Endothelial cell (in vitro differentiated cells): ENCODE data around the gene AHCYL1. TPM values are rescaled to one million over a fixed set of nuclear protein-coding genes. Genes with fewer than 3 reads are reported as not detected.

Source experiments
- DNase-seq: peaks from one replicate; pipeline ENCODE4 v3.0.0; 2021; ENCODE audit warnings: low spot score
- H3K27ac Mint-ChIP-seq: one replicate; pipeline ENCODE4 v1.8.0; 2021; ENCODE audit warnings: mixed read lengths, inconsistent platforms; ENCODE audit not compliant: unreplicated experiment
- H3K27me3 Mint-ChIP-seq: one replicate; pipeline ENCODE4 v1.8.0; 2021; ENCODE audit warnings: mild to moderate bottlenecking, moderate library complexity, mixed read lengths, inconsistent platforms; ENCODE audit not compliant: unreplicated experiment
- H3K36me3 Mint-ChIP-seq: one replicate; pipeline ENCODE4 v1.8.0; 2021; ENCODE audit warnings: mild to moderate bottlenecking, low read depth, mixed read lengths, inconsistent platforms; ENCODE audit not compliant: unreplicated experiment
- H3K4me1 Mint-ChIP-seq: one replicate; pipeline ENCODE4 v1.8.0; 2021; ENCODE audit warnings: mild to moderate bottlenecking, mixed read lengths, inconsistent platforms; ENCODE audit not compliant: unreplicated experiment
- H3K4me3 Mint-ChIP-seq: one replicate; pipeline ENCODE4 v1.8.0; 2021; ENCODE audit warnings: mild to moderate bottlenecking, mixed read lengths, inconsistent platforms; ENCODE audit not compliant: unreplicated experiment
- H3K9me3 Mint-ChIP-seq: one replicate; pipeline ENCODE4 v1.8.0; 2021; ENCODE audit warnings: mixed read lengths, inconsistent platforms; ENCODE audit not compliant: unreplicated experiment
- total RNA-seq: library from RNA; stranded (reverse); fragmentation: NEBNext Ultra II Directional; extraction: Animal tissue kit (Norgen Biotek cat#: 25700); gene quantifications from one replicate; pipeline ENCODE4 v1.2.1, GENCODE V29; 2021; ENCODE audit not compliant: unreplicated experiment
- TF ChIP-seq, protein P1 (sequence below): fragments of 200-600 bp; sonication (generic); IDR thresholded peaks from one replicate; pipeline ENCODE4 v1.5.0; 2021; ENCODE audit warnings: antibody characterized with exemption; ENCODE audit not compliant: unreplicated experiment

AHCYL1 gene
- total RNA-seq, 1 donor from 2014 or later: 63.7 TPM

DNA sequence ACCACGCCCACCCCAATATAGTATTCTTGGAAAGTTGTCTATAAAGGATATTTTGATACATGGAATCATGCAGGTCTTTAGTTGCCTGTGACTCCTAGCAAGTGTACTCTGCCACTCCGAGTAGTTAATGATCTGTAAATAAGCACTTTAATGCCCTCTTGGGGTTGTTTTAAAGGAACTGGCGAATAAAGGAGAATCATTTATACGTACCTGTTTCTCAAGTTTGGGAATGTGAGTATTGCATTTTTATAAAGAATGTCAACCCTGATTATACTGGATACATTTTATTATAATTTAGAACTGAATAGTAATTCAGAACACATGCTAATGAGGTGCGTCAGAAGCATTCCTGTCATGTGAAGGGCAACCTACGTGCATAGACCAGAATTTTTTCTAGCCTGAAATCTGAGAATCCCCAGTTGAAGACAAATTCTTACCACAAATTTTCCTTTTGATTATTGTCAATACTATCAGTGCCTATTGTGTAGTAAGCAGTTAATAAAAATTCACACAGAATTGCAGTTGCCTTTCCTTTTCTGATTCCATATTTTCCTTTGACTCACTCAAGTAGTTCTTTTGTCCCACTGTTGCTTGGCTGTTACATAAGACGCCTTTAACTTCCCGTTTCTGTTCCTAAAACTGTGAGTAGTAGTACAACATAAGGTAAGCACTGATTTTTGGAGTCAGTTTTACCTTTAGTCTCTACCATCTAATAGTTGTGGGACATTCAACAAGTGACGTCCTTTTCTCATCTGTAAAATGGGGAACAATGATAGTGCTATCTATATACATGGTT is 5.1 kb downstream of the AHCYL1 start:
- H3K36me3 Mint-ChIP-seq: peaks cover 5% of the 10 kb centered on the region
- H3K4me1 Mint-ChIP-seq: peaks cover 20% of the 10 kb centered on the region
- TF ChIP-seq, protein P1, sequence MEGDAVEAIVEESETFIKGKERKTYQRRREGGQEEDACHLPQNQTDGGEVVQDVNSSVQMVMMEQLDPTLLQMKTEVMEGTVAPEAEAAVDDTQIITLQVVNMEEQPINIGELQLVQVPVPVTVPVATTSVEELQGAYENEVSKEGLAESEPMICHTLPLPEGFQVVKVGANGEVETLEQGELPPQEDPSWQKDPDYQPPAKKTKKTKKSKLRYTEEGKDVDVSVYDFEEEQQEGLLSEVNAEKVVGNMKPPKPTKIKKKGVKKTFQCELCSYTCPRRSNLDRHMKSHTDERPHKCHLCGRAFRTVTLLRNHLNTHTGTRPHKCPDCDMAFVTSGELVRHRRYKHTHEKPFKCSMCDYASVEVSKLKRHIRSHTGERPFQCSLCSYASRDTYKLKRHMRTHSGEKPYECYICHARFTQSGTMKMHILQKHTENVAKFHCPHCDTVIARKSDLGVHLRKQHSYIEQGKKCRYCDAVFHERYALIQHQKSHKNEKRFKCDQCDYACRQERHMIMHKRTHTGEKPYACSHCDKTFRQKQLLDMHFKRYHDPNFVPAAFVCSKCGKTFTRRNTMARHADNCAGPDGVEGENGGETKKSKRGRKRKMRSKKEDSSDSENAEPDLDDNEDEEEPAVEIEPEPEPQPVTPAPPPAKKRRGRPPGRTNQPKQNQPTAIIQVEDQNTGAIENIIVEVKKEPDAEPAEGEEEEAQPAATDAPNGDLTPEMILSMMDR: no peak
- H3K27ac Mint-ChIP-seq: no peak overlapping the region
- H3K4me3 Mint-ChIP-seq: peak overlapping the region; percentile 16
- DNase-seq: no peak
- H3K27me3 Mint-ChIP-seq: peaks cover 2% of the 10 kb centered on the region
- no peaks in the 10 kb centered on the region for H3K9me3 Mint-ChIP-seq

DNA sequence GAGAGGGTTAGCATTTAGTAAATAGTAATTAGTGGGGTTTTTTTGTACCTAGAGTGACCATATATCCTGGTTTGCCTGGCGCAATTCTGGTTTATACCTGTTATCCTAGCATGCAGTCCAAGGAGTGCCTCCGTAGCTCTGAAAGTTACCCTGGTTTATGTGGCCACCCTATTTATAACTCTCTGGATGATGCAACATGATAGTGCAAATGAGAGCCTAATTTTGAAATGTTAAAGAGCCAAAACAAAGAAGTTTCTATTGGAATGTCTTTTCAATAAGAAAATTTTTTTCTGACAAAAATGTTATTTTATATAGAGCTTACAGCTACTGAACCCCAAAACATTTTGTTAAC is 5.7 kb downstream of the AHCYL1 start:
- TF ChIP-seq, protein P1: no peak
- H3K27ac Mint-ChIP-seq: no peak overlapping the region
- no peaks in the 10 kb centered on the region for H3K9me3 Mint-ChIP-seq
- peaks cover 18% of the 10 kb centered on the region for H3K4me1 Mint-ChIP-seq
- H3K4me3 Mint-ChIP-seq: peak overlapping the region; percentile 16
- H3K36me3 Mint-ChIP-seq: peaks cover 5% of the 10 kb centered on the region
- no peak for DNase-seq
- H3K27me3 Mint-ChIP-seq: peaks cover 2% of the 10 kb centered on the region

DNA sequence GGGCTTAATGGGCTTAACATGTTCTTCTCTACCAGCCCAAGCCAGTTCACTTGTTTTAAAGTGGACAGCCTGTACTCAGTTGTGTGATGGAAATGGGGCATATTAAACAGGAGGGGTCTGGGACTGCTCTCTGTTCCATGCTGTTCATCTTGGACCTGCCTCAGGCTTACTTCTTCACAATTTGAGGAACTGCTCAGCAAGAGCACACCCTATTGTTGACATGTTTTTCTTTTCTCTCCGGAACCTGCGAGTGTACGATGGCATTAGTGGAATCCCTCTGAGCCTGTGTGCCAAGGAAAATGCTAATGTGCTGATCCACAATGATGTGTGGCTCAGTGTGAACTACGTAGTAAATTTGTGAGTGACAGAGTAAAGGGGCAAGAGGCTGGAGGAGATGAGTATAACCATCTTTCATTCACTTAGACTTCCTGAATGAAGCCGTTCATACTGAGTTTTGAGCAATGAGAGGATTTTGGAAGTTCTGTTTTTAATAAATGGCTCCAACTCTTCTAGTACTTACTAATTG is 6.9 kb downstream of the AHCYL1 start:
- peaks cover 2% of the 10 kb centered on the region for H3K27me3 Mint-ChIP-seq
- H3K36me3 Mint-ChIP-seq: peaks cover 5% of the 10 kb centered on the region
- no peak overlapping the region for H3K4me3 Mint-ChIP-seq
- peaks cover 7% of the 10 kb centered on the region for H3K4me1 Mint-ChIP-seq
- H3K27ac Mint-ChIP-seq: no peak overlapping the region
- DNase-seq: no peak
- no peaks in the 10 kb centered on the region for H3K9me3 Mint-ChIP-seq
- TF ChIP-seq, protein P1: no peak

DNA sequence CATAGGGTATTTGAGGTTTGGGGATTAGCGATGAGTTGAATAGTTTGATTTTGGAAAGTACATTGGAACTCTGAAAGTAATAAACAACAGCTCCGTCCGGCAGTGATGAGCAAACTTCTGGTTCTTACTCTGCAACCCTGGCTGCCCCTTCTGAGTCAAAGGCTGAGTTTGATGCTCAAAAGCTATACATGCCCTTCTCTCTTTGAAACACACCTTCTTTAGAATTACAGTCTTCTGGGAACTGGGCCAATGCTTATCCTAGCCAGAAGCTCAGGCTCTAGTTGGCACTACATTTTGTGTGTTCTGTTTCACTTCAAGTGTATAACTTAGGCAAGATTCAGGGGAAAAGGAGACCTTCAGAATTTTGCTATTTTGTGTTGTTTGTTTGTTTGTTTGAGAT is 9.3 kb downstream of the AHCYL1 start:
- Mint-ChIP-seq H3K36me3 (peaks cover 5% of the 10 kb centered on the region), H3K27me3 (no peaks in the 10 kb centered on the region), H3K4me1 (no peaks in the 10 kb centered on the region), H3K4me3 (no peak overlapping the region), H3K27ac (no peak overlapping the region), H3K9me3 (no peaks in the 10 kb centered on the region)
- TF ChIP-seq, protein P1: no peak
- DNase-seq: no peak

DNA sequence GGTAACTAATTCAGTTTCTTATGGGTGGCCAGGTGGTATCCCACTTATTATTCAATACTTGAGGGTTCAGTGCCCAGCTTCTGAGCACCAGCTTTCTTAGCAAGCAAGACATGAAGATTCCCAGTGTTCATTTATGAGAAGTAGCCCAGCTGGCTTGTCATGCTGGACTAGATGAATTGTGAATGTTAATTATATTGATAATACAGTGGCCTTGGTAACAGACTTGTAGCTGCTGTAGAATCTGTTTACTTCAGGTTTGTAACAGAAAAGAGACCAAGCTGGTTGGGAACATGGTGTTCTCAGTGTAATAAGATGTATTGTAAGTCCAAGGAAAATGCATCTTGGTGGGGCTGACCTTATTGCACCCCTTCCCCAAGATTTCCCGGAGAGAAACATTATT is 10.1 kb downstream of the AHCYL1 start:
- TF ChIP-seq, protein P1: no peak
- H3K4me1 Mint-ChIP-seq: no peaks in the 10 kb centered on the region

More for the DNA sequence above, 10.1 kb downstream of the AHCYL1 start:
- Mint-ChIP-seq H3K36me3 (peaks cover 5% of the 10 kb centered on the region), H3K4me3 (no peak overlapping the region), H3K27me3 (no peaks in the 10 kb centered on the region), H3K9me3 (no peaks in the 10 kb centered on the region), H3K27ac (no peak overlapping the region)
- no peak for DNase-seq
